HUES48 (cell line): ENCODE data around the gene BCL2L14.

Source experiments
- H3K27ac ChIP-seq: one replicate; pipeline ENCODE4 v1.7.0; 2013; ENCODE audit warnings: low read depth, low read length, inconsistent platforms
- H3K27me3 ChIP-seq: 2 replicates; pipeline ENCODE4 v1.6.1; 2013; ENCODE audit warnings: mild to moderate bottlenecking, low read length; ENCODE audit not compliant: control insufficient read depth, insufficient read depth
- H3K36me3 ChIP-seq: 2 replicates; pipeline ENCODE4 v1.6.1; 2013; ENCODE audit warnings: low read length; ENCODE audit not compliant: control insufficient read depth, insufficient read depth
- H3K4me1 ChIP-seq: 2 replicates; pipeline ENCODE4 v1.6.1; 2013; ENCODE audit warnings: mild to moderate bottlenecking, low read length; ENCODE audit not compliant: control insufficient read depth, insufficient read depth
- H3K4me3 ChIP-seq: 2 replicates; pipeline ENCODE4 v1.5.1; 2013; ENCODE audit warnings: mild to moderate bottlenecking, low read depth, low read length
- H3K9ac ChIP-seq: 2 replicates; pipeline ENCODE4 v1.6.1; 2013; ENCODE audit warnings: mild to moderate bottlenecking, low read depth, low read length, moderate library complexity
- H3K9me3 ChIP-seq: 2 replicates; pipeline ENCODE4 v1.6.1; 2013; ENCODE audit warnings: low read length; ENCODE audit not compliant: control insufficient read depth, insufficient read depth

The BCL2L14 gene

GRCh38 chr12:12064596-12064995 lies 6.1 kb upstream of the BCL2L14 start:
- Histone ChIP-seq H3K4me3 (no peak overlapping the region), H3K27ac (no peak overlapping the region), H3K4me1 (0 out of 2 replicates have a peak, but pooled peaks cover 3% of the 10 kb centered on the region)

DNA sequence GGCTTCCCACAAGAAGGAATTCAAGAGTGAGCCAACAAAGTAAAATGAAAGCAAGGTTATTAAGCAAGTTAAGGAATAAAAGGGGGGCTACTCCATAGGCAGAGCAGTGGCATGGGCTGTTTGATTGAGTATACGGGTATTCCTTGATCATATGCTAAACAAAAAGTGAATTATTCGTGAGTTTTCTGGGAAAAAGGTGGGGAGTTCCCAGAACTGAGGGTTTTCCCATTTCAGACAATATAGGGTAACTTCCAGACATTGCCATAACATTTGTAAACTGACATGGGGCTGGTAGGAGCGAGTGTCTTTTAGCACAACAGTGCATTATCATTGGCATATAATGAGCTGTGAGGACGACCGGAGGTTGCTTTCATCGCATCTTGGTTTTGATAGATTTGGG lies 2.0 kb upstream of the BCL2L14 start:
- peaks cover 17% of the 10 kb centered on the region for H3K4me1 ChIP-seq
- no peak overlapping the region for H3K27ac ChIP-seq
- no peaks in the 10 kb centered on the region; the same call in 1 of the 2 replicates for H3K27me3 ChIP-seq
- no peaks in the 10 kb centered on the region for H3K9me3 ChIP-seq
- no peak overlapping the region for H3K4me3 ChIP-seq
- no peak overlapping the region for H3K9ac ChIP-seq
- H3K36me3 ChIP-seq, result no peaks in the 10 kb centered on the region

More at GRCh38 chr12:12064596-12064995, 6.1 kb upstream of the BCL2L14 start:
- Histone ChIP-seq H3K9me3 (no peaks in the 10 kb centered on the region), H3K27me3 (no peaks in the 10 kb centered on the region), H3K36me3 (no peaks in the 10 kb centered on the region), H3K9ac (no peak overlapping the region)

- Histone ChIP-seq H3K27me3 (no peaks in the 10 kb centered on the region; the same call in 1 of the 2 replicates), H3K9me3 (no peaks in the 10 kb centered on the region), H3K27ac (no peak overlapping the region), H3K4me1 (peaks cover 14% of the 10 kb centered on the region), H3K4me3 (no peak overlapping the region), H3K9ac (no peak overlapping the region), H3K36me3 (no peaks in the 10 kb centered on the region)
Observed at GRCh38 chr12:12069821-12070548, 754 bp upstream of the BCL2L14 start.

- peaks cover 14% of the 10 kb centered on the region for H3K4me1 ChIP-seq
Observed at GRCh38 chr12:12072064-12072760, 1.5 kb downstream of the BCL2L14 start.

GRCh38 chr12:12079291-12079690 lies 8.6 kb downstream of the BCL2L14 start:
- Histone ChIP-seq H3K9ac (no peak overlapping the region), H3K9me3 (no peaks in the 10 kb centered on the region), H3K36me3 (no peaks in the 10 kb centered on the region), H3K4me1 (peaks cover 7% of the 10 kb centered on the region; the same call in 1 of the 2 replicates), H3K27ac (no peak overlapping the region), H3K27me3 (no peaks in the 10 kb centered on the region), H3K4me3 (no peak overlapping the region)

More at GRCh38 chr12:12072064-12072760, 1.5 kb downstream of the BCL2L14 start:
- H3K36me3 ChIP-seq, result no peaks in the 10 kb centered on the region
- no peak overlapping the region for H3K27ac ChIP-seq
- no peak overlapping the region for H3K4me3 ChIP-seq
- H3K9me3 ChIP-seq, result no peaks in the 10 kb centered on the region
- H3K9ac ChIP-seq, result no peak overlapping the region
- no peaks in the 10 kb centered on the region; the same call in 1 of the 2 replicates for H3K27me3 ChIP-seq

GRCh38 chr12:12081836-12082497 lies 11.2 kb downstream of the BCL2L14 start:
- no peaks in the 10 kb centered on the region for H3K27me3 ChIP-seq
- H3K4me3 ChIP-seq, result no peak overlapping the region
- H3K9ac ChIP-seq, result no peak overlapping the region
- peaks cover 21% of the 10 kb centered on the region for H3K4me1 ChIP-seq
- H3K27ac ChIP-seq, result no peak overlapping the region
- H3K9me3 ChIP-seq, result no peaks in the 10 kb centered on the region
- no peaks in the 10 kb centered on the region for H3K36me3 ChIP-seq

GRCh38 chr12:12083688-12084087 lies 12.9 kb downstream of the BCL2L14 start:
- no peak overlapping the region for H3K4me3 ChIP-seq
- no peaks in the 10 kb centered on the region for H3K27me3 ChIP-seq
- no peak overlapping the region for H3K27ac ChIP-seq
- no peaks in the 10 kb centered on the region for H3K36me3 ChIP-seq
- H3K9me3 ChIP-seq, result no peaks in the 10 kb centered on the region
- peaks cover 26% of the 10 kb centered on the region for H3K4me1 ChIP-seq
- H3K9ac ChIP-seq, result no peak overlapping the region

GRCh38 chr12:12086362-12086761 lies 15.6 kb downstream of the BCL2L14 start:
- Histone ChIP-seq H3K9ac (no peak overlapping the region), H3K4me3 (no peak overlapping the region), H3K9me3 (no peaks in the 10 kb centered on the region), H3K27ac (peak overlapping the region; percentile 2), H3K4me1 (peaks cover 26% of the 10 kb centered on the region), H3K27me3 (no peaks in the 10 kb centered on the region), H3K36me3 (no peaks in the 10 kb centered on the region)

- peak overlapping the region; percentile 14; the same call in 1 of the 2 replicates for H3K4me3 ChIP-seq
- H3K9ac ChIP-seq, result no peak overlapping the region
- H3K27me3 ChIP-seq, result no peaks in the 10 kb centered on the region
- H3K27ac ChIP-seq, result peak overlapping the region; percentile 85
- H3K4me1 ChIP-seq, result peaks cover 26% of the 10 kb centered on the region
- H3K9me3 ChIP-seq, result no peaks in the 10 kb centered on the region
- no peaks in the 10 kb centered on the region for H3K36me3 ChIP-seq
Observed at GRCh38 chr12:12086973-12087692, 16.4 kb downstream of the BCL2L14 start.

- H3K4me1 ChIP-seq, result peaks cover 30% of the 10 kb centered on the region
- no peak overlapping the region for H3K9ac ChIP-seq
- H3K4me3 ChIP-seq, result no peak overlapping the region
- no peaks in the 10 kb centered on the region for H3K27me3 ChIP-seq
- no peaks in the 10 kb centered on the region for H3K36me3 ChIP-seq
- no peaks in the 10 kb centered on the region for H3K9me3 ChIP-seq
- peak overlapping the region; percentile 85 for H3K27ac ChIP-seq
Observed at GRCh38 chr12:12087693-12088034, 16.9 kb downstream of the BCL2L14 start.
